HCEC 1CT (cell line): ENCODE measurements around the gene ELAVL4.

Experiments used
- DNase-seq: peaks from one replicate; pipeline ENCODE4 v3.0.0-alpha.2; 2017

The ELAVL4 gene

DNA sequence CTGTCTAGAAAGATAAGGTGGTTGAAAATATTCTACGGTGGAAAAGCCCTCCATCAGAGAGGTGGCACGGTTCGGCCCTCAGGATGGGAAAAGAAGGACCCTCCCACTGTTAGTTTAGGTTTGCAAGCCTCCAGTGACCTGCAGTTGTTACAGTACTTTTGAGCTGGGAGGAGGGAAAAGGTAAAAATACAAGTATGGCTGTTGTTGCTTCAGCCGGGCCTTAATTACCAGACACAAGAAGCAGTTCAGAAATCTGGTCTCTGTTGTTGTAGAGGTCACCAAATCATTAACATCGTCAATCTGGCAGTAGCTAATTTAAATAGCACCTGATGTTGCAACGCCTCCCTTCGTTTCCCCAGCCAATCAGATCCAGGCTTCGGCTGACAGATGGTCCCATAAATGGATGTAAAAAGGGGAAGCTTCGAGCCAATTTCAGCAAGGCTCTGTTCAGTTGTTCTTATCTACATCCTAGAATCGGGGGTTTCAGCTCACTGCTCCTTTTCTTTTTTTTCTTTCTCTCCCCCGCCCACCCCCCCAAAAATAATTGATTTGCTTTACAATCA lies at the start of gene ELAVL4:
TSS of gene ELAVL4 (plus strand) at position 424 of the 563 bp plus-strand sequence. CDS start 270 bp downstream, outside the sequence.
- no peak for DNase-seq

DNA sequence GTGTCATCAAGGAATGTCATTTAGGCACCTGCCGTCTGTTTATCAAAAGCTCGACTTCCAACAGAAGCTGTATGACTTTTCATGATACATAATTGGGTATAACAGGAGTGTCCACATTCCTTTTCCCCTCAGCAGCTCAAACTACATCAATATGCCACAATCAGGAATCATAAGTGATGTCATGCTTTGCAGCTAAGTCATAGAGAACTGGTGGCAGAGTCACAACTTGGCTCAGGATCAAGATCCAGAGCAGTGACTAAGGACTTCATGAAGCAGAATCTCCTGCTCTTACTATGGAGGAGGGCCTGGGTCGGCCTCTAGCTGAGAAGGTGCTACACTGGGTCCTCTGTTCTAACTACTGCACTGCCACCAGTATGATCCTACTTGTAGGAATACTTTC lies 48.4 kb upstream of the ELAVL4 start:
- no peak for DNase-seq

DNA sequence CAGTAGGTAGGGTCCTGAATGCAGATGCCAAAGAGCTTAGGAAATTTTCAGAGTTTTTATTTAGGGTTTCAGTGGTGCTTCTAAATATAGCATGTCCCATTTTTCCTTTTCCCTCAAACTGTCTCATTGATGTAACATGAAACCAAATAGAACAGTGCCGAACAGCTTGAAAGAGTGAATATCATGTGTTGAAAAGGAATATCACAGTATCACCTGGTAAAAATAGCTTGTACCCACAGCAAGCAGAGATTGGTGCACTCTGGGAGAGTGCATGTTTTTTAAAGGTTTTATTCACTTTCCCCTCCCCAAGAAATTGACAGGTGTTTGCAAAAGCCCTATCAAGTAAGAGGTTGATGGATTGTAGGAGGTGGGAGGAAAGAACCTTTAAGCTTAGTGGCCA lies 41.9 kb upstream of the ELAVL4 start:
- no peak for DNase-seq

DNA sequence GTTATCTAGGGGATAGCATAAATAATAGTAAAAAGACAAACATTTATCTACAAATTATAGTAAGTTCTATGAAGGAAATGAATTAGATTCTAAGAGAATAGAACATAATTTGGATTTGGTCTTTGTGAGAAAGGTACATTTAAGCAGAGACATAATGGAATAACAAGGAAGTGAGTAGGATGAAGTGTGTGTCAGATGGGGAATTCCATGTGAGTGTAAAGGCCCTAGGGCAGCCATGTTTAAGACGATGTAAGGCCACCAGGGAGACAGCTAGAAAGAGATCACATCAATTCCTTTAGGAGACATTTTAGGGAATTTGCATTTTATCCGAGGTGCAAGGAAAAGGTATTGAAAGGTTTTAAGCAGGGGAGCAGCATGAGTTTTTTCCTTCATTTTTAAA lies 33.8 kb upstream of the ELAVL4 start:
- no peak for DNase-seq

DNA sequence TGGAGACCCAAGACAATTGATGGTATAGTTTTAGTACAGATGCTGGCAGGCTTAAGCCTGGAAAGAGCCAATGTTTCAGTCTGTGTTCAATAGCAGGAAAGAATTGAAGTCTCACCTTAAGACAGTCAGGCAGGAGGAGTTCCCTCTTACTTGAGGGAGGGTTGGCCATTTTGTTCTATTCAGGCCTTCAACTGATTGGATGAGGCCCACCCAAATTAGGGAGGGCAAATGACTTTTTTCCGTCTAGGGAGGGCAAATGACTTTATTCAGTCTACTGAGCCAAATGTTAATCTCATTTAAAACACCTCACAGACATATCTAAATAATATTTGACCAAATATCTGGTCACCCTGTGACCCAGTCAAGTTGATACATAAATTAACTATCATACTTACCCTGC lies 31.4 kb upstream of the ELAVL4 start:
- DNase-seq: no peak

DNA sequence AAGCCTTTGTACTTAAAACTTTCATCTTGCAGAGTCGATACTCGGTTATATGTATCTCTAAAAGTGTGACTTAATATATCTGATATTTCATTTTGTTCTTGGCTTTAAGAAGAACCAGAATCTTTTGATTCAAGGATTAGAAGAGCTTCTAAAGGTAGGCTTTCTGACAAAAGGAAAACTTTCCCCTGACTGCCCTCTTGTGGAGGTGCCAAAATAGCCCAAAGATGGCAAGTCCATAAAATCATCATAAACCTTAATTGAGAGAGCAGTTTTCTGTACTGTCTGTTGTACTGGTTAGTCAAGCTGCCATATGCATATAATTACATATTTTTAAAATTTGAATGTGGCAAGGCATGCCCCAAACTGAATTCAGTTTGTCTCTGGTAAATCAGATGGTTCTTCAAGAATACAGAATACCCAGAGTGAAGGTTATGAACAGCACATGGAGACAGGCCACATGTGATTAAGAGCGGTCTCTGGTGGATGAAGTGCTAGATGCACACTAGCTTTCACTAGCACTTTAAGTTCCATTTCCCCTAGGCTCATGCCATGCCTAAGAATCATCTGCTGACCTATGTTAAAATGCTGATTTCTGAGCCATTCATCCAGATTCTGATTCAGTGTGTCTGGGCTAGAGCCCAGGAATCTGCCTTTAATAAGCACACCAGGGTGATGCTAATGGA lies 27.7 kb upstream of the ELAVL4 start:
- DNase-seq: no peak

DNA sequence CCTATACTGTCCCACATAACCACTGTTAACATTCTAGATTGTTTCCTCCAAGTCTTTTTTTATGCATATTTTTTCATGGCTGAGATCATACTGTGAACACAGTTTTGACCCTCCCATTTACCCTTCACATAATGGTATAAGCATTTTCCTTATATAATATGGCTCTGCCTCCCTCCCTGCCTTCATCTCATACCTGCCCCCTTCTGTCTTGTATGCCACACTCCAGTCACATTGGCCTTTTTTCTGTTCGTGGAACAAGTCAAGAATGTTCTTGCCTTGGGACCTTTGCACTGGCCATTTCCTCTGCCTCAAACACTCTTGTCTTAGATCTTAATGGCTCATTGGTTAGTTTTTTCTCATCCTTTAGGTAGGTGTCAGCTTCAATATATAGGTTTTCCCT lies 24.3 kb upstream of the ELAVL4 start:
- DNase-seq: no peak

DNA sequence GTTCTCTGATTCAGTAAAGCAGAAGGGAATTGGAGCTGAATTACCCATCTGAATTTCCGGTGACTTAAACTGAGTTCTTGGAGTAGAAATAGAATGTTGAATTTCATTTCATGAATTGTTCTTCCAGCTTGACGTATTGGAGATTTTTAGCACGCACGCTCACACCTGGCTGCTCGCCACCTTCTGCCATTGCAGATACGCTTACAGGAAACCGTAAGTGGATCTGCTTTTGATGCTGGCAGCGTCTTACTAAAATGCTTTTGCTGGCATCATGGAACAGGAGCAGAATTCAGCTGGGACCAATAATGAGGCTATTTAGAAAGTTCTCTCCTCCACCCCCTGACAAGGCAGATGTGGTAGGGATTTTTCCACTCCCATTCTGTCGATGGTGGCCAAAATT lies 17.7 kb upstream of the ELAVL4 start:
- DNase-seq: no peak

DNA sequence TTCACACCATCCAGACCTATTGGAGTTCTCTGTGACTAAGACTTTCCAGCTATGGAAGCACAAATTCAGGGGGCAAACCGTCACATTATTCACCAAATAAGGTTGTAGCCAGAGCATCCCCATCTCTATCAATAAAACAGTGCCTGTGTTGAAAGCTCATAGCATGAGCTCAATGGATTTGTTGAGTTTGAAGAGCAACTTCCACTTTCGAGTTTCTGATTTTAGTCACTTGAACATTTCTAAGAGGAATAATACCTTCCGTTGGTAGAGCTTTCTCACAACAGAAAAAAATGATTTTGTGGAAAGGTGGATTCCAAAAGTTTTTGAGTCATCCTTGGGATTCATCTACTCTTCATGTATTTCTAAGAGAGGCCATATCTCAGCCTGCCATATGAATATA lies 13.0 kb upstream of the ELAVL4 start:
- DNase-seq: no peak

DNA sequence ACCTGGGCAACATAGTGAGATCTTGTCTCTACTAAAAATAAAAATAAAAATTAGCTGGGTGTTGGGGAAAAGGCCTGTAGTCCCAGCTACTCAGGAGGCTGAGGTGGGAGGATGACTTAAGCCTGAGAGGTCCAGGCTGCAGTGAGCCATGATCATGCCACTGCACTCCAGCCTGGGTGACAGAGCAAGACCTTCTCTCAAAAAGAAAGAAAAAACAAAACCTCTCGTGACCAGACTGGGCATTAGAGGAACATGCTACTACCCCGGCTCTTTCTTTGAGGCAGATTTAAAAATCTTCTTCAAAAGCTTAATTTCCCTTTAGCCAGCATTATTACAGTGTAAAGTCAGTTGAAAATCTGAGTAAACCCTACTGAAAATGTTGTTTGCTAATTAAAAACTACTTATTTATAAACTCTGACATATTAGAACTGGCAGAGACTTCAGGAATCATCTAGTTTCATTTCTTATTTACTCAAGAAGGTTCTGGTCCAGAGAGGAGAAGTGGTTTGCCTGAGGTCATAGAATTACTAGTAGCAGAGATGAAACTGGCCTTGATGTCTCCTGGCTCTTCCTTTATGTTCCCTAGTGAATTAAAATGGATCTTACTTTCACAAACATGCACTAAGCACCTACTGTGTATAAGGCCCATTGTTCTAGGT lies 11.6 kb upstream of the ELAVL4 start:
- DNase-seq: no peak

DNA sequence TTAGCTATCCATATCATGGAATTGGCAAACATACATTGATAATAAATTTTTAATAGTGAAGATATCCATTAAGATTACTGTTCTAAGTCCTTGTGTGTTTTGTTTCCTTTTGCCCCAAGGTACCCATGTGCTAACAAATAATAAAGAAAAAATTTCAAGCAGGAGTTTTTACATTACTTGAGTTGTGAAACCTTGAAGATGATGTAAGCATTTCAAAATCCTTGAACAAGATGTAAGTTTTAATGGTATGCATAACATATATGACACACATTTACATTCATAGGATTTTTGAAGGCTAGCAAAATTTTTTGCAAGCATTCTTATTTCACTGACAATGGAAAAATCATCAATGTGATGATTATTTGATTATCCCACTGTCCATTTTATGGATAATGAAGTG lies 10.9 kb upstream of the ELAVL4 start:
- DNase-seq: no peak

DNA sequence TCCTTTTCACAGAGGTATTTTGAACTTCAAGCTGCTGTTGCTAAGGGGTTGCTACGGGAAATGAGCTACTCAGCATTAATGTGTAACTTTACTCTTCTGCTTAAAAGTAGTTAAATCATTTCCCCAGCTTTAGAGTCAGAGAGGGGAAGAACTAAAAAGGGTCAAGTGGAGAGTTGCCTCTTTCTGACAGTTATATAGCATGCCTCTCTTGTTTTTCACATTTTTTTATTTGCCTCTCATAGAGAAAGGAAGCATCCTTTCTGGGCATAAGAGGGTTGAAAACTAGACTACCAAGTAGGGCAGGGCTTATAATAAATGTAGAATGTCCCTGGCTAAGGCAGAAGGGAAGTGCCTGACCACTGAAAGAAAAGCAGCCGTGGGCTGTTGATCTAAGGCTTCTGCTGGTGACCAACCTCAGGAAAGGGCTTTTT lies 10.1 kb upstream of the ELAVL4 start:
- DNase-seq: no peak

DNA sequence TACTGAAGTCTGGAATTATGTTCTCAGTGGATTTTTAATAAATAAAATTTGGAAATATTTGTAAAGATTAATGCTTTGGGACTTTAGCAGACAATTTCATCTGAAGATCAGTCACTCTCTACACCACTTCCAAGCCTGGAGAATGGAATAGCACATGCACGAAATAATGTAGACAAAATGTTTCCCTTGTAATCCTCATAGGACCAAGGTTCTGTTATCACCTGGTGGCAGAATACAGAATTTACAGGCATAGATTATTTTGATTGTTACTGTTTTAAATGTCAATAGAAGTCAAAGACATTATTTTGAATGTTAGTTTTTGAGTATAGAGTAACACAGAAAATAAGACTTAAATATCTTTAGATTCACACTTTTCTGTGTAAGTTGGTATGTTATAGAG lies 9.1 kb upstream of the ELAVL4 start:
- no peak for DNase-seq

DNA sequence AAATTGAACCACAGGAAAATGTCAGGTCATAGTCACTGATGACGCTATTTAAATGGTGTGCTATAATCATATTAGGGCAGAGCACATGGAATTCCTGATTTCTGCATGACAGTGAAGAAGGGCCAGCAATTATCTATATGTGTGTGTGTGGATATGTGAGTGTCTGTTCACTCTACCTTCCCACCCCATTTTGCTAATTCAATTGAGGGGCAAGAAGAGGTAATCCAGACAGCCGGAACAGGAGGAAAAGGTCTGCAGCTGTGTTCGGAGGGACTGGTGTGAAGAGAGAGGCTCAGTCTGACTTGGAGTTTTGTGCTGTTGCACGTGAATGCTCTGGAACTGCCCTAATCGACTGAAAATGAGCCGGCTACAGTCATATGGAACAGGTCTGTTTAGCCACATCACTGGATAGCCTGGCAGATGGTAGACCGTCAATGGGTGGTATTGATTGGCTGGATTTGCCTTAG lies 5.1 kb upstream of the ELAVL4 start:
- DNase-seq: no peak

DNA sequence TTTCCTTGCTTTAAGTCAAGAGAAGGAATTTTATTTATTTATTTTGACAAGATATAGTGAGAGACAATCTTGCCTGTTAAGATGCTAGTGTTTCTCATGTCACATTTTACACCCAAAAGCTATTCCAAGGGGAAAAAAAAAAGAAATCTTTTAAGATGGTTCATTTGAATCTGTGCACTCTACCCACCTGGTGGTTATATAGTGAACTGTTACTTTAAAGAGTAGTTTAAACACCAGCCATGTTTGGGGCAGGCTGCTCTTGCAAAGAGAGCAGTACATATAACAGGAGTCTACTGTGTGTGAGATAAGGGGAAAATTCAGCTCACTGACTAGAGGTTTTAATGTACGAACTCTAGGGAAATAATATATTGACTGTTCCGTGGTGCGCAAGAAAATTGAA lies 3.3 kb upstream of the ELAVL4 start:
- DNase-seq: no peak

DNA sequence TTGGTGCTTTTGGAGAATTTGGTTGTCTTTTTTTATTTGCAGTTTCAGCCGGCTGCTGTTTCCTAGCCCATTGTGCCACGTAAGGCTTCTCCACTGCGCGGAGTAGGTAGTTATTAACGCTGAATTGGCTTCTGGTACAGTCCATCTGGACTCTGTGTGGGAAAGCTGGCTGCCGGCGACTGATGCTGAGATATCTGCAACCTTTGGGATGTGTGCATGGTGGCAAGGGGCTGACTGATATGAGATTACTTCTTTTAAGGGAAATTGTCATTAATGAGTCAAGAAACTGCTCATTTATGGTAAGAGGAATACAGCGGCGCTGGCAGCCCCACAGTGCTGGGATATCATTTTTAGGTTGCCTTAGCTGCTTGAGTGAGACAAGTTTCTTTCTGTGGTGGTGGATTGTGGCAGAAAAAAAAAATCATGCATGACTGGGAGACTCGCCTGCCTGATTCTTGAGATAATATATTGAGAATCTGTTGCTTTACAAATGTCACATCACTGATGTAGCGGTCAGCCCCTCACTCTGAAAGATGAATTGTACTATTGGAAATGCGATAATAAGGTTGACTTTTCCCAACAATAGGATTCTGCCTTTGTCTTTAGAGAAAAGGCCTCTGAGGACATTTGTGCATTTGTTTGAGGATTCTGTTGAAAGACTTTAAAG lies 2.5 kb upstream of the ELAVL4 start:
- no peak for DNase-seq

DNA sequence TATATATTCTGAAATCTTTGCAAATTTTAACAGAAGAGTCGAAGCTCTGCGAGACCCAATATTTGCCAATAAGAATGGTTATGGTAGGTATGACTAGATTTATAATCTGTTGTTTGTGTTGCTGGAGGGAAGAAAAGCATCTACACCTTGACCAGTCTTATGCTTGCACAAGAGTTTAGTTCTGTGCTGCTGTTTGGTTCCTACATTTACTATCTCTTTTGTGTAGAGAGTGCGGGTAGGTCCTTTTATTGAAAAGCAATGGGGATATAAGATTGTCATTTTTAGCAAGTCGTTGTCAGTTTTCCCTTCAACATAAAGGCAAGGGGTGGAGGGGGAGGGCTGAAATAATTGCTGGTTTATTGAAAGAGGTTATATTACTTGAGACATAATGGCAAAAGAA lies 396 bp downstream of the ELAVL4 start:
- DNase-seq: no peak

DNA sequence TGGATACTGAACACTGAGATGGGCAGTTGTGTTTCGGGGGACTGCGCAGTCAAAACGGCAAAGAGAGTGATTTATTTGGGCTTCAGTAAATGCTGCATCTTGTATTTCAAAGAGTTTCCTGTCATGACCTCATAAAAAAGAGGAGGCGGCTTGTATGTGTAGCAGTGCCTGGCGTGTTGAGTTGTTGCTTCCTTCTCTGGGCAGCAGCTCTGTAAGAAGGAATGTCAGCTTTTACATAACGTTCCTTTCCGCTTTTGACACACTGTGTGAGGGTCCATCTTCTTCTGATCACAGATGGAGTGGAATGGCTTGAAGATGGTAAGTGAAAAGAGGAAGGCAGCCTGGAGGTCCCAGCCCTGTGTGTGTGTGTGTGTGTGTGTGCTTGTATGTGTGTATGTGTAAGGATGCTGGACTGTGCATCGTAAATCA lies 941 bp downstream of the ELAVL4 start:
- DNase-seq: no peak

DNA sequence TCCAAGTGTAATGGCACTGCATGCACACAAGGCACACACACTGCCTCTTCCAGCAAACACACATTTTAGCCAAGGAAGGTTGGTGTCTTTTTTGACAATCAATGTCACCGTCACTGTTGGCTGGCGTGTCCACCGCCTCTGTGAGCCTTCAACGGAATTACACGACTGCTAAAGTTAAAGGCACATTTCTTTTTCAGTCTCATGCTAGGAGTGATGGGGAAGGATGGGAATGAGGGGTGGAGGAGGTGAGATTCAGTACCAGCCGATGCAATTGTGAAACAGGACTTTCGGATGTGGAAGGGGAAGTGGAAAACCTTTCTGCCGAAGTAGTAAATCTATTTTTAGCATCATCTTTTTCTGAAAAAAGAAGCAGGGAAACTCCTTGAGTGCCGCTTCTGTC lies 1.4 kb downstream of the ELAVL4 start:
- DNase-seq: no peak

DNA sequence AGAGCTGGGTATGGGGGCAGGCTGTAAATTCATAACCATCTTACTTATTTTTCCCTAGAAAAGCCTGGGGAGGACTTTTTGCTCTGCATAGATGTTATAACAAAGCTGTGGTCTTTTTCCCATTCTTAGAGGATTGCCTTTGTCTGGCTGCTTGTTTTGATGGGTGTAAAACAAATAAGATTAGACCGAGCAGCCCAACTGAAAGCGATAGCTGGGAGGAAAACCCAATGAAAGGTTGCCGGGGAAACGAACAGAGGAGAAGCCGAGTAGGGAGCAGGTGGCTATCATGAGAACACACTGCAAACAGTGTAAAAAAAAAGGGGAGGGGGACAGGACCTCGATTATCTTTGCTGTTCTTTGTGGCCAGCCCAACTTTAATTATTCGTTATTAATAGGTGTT lies 1.9 kb downstream of the ELAVL4 start:
- DNase-seq: no peak

DNA sequence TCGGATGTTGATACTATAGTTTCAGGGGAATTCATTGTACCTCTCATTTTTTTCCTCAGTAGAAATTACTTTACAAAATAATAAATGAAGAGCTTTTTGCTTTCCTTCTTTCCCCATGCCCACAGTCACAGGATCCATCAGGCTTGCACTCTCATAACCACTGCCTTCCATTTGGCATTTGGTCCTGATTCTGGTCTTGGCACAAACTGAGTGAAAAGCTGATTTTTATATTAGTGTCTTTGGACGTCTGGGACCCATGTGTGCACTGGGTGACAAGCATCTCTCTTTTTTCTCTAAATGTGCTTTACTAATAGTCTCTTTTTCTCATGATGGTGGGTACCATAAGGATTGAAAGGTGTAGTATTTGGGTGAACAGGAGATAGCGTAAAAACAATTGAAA lies 2.8 kb downstream of the ELAVL4 start:
- DNase-seq: no peak

DNA sequence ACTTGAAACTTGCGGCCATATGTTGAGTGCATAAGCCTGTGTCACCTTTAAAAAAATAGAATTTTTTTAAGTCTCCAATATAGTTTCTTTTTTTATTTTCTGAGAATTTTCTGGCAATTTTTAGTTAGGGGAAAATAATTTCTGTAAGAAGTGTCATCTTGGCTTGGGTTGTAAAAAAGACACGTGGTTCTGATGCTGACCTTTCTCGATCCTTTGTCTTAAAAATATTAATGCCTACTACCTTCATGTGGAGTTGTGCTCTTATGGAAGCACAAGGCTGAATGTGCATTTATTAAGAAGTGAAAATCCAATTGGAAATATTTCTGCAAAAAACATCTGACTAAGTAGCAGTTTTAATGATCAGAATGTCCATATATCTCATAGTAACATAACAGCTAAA lies 3.5 kb downstream of the ELAVL4 start:
- no peak for DNase-seq

DNA sequence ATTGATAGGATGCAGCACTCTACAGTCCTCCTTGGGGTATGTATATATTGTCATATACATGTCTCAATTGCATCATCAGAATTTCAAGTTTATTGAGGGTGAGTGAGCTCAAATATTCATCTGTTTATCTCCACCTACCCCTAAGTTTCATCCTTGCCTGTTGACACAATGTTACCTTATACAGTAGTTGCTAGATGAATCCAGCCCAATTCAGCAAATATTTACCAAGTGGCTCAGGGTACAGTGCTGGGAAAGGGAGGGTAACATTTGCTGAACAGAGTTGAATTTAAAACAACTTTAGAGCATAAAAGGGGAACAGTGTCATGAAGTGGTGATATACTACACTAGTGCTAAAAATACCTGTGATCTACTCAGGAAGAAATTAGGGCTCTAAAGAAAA lies 14.4 kb downstream of the ELAVL4 start:
- DNase-seq: no peak
